Thyroid gland (tissue), 4 donors: Measurements from ENCODE around the gene GALNT9.

Experiments used
- CTCF ChIP-seq, 6 experiments: fragments of 200-600 bp in 3 of 6; fragments of 450-650 bp in 3 of 6; sonication (generic) in 3 of 6; IDR thresholded peaks; one replicate each; pipeline ENCODE4 v1.5.1; 2016 to 2019; ENCODE audit warnings: antibody characterized with exemption in 6 of 6, mild to moderate bottlenecking in 2 of 6, inconsistent platforms in 1 of 6, moderate library complexity in 1 of 6
- POLR2A ChIP-seq, 2 donors: fragments of 450-650 bp; IDR thresholded peaks; one replicate each; pipeline ENCODE4 v1.6.1; 2017; ENCODE audit warnings: antibody characterized with exemption in 2 of 2, mild to moderate bottlenecking in 2 of 2, moderate library complexity in 1 of 2

- TF ChIP-seq POLR2A (IDR thresholded peaks at IDR 0.05) (no peak), CTCF (IDR thresholded peaks at IDR 0.05) (no peak)
Observed at GRCh38 chr12:132280406-132280805, 49.0 kb downstream of the GALNT9 start.
